PC-3 (cell line): ENCODE results near the gene CTNNA2.

Experiments used
- CTCF ChIP-seq: fragments of 300-600 bp; sonication (generic); conservative IDR thresholded peaks from 2 replicates; pipeline ENCODE4 v1.5.1; 2017; ENCODE audit warnings: antibody characterized with exemption, low read depth, mild to moderate bottlenecking, low read length
- EZH2 ChIP-seq: fragments of 300-600 bp; sonication (generic); IDR thresholded peaks from one replicate; pipeline ENCODE4 v1.6.1; 2017; ENCODE audit warnings: antibody characterized with exemption, mild to moderate bottlenecking, low read length; ENCODE audit not compliant: unreplicated experiment
- EZH2phosphoT487 ChIP-seq: fragments of 300-600 bp; sonication (generic); IDR thresholded peaks from 2 replicates; pipeline ENCODE4 v1.6.1; 2018; ENCODE audit warnings: mild to moderate bottlenecking, antibody characterized with exemption, low read length, borderline replicate concordance

GRCh38 chr2:80634590-80634989 is 1121.7 kb downstream of the CTNNA2 start:
- TF ChIP-seq CTCF (no peak), EZH2 (no peak), EZH2phosphoT487 (no peak)
